Adrenal gland (tissue), 12 donors: ENCODE measurements around the gene POLDIP3. TPM values are rescaled to one million over a fixed set of nuclear protein-coding genes. Genes with fewer than 3 reads are reported as not detected.

Experiments used
- DNase-seq, 7 donors: peaks; one replicate each; pipeline ENCODE4 v3.0.0-alpha.2; 2019 to 2020
- H3K27ac ChIP-seq, 5 donors: fragments of 200-600 bp; sonication (generic) in 4 of 5; 1 replicate in 3 of 5; 2 replicates in 2 of 5; pipeline versions ENCODE4 v1.5.1 to v1.8.0; 2016 to 2020; ENCODE audit warnings: mild to moderate bottlenecking in 1 of 5
- H3K27me3 ChIP-seq: fragments of 200-600 bp; 2 replicates; pipeline ENCODE4 v1.8.0; 2021
- H3K36me3 ChIP-seq, 2 donors: fragments of 200-600 bp; replicated peaks in 1 of 2; 1 replicate in 1 of 2; 2 replicates in 1 of 2; pipeline versions ENCODE4 v1.5.1 to v1.8.0; 2018 to 2022
- H3K4me1 ChIP-seq, 2 donors: fragments of 200-600 bp; replicated peaks in 1 of 2; 1 replicate in 1 of 2; 2 replicates in 1 of 2; pipeline versions ENCODE4 v1.5.1 to v1.8.0; 2018 to 2021
- H3K4me3 ChIP-seq, 4 donors: fragments of 200-600 bp; sonication (generic) in 3 of 4; one replicate each; pipeline ENCODE4 v1.5.1; 2016 to 2018
- H3K9me3 ChIP-seq, 3 donors: fragments of 200-600 bp; sonication (generic) in 1 of 3; replicated peaks in 1 of 3; 1 replicate in 2 of 3; 2 replicates in 1 of 3; pipeline versions ENCODE4 v1.5.1 to v1.8.0; 2016 to 2021
- CTCF ChIP-seq, 6 experiments: fragments of 450-650 bp in 4 of 6; fragments of 200-600 bp in 2 of 6; sonication (generic) in 1 of 6; IDR thresholded peaks; 1 replicate in 5 of 6; 2 replicates in 1 of 6; pipeline versions ENCODE4 v1.5.1 to v1.8.0; 2016 to 2021; ENCODE audit warnings: antibody characterized with exemption in 6 of 6, mild to moderate bottlenecking in 2 of 6, moderate library complexity in 1 of 6
- POLR2A ChIP-seq, 2 donors: fragments of 450-650 bp; IDR thresholded peaks; one replicate each; pipeline ENCODE4 v1.6.1; 2017; ENCODE audit warnings: antibody characterized with exemption in 2 of 2, mild to moderate bottlenecking in 2 of 2, moderate library complexity in 1 of 2
- WGBS, 4 donors: extraction: QIAGEN DNeasy Blood & Tissue Kit in 2 of 4; methylation state at CpG; one replicate each; pipeline versions ENCODE4 v1.1.5 to v1.1.7; 2013 to 2017; 5-methylcytosine and 5-hydroxymethylcytosine counted together
- intact Hi-C, 2 donors: fragments of 100-400 bp; cut with DNase I; formaldehyde crosslinking; loops; one replicate each; pipeline versions ENCODE4 v1.14.1 to v1.15.0; 2022 to 2023
- polyA plus RNA-seq, 3 donors: library from polyadenylated mRNA; stranded (reverse); fragments of 200-250 nt in 2 of 3; fragments of 350-450 nt in 1 of 3; fragmentation: Illumina TruSeq in 1 of 3; extraction: RNeasy Lipid Tissue Mini Kit (QIAGEN cat#74804) in 1 of 3; gene quantifications; one replicate each; pipeline ENCODE4 v1.2.3, GENCODE V29; 2013 to 2014
- total RNA-seq, 9 donors: library from RNA; depleted of rRNA in 4 of 9; stranded (reverse); fragments of >200 nt in 4 of 9; fragments of 120-200 nt in 1 of 9; fragmentation: NEBNext Ultra II Directional in 1 of 9; extraction: Animal tissue kit (Norgen Biotek cat#: 25700) in 1 of 9; gene quantifications; one replicate each; pipeline versions ENCODE4 v1.1.0 to v1.2.4, GENCODE V29; 2013 to 2023
- donor health status: healthy with polysubstance abuse.
- donor health status: Bipolar disorder and iron deficiency.
- donor health status: DM: yes; HTN: yes; CAD: no.
- donor health status: DM: no; HTN: no; CAD: no.
- donor health status: DM: no; HTN: no; CAD: no.
- donor health status: DM: yes; HTN: yes; CAD: no.

Gene POLDIP3
- total and polyA plus RNA-seq, 12 donors = 18.7 to 80.2 (median 45.4) TPM

GRCh38 chr22:42604403-42604802, 10.3 kb downstream of the POLDIP3 start:
- Histone ChIP-seq H3K9me3 (no peaks in the 10 kb centered on the region), H3K36me3 (peaks cover 0 to 33% of the 10 kb centered on the region in 2 donors), H3K4me1 (peaks cover 18 to 46% of the 10 kb centered on the region in 2 donors), H3K27ac (peak overlapping the region in 1 of 5 donors; percentile 48), H3K27me3 (no peaks in the 10 kb centered on the region), H3K4me3 (no peak overlapping the region)
- intact Hi-C loops = no loop called here
- no peak for DNase-seq
- TF ChIP-seq POLR2A (IDR thresholded peaks at IDR 0.05) = no peak
- TF ChIP-seq CTCF (IDR thresholded peaks at IDR 0.05) = no peak
- WGBS, 4 donors = 61 to 94% (median 76%) methylated on average over 2 to 3 of the region's 3 CpGs

GRCh38 chr22:42603427-42603826, 11.3 kb downstream of the POLDIP3 start:
- no peak for DNase-seq
- intact Hi-C loops = no loop called here
- Histone ChIP-seq H3K27ac (peak overlapping the region in 1 of 5 donors; percentile 11), H3K4me1 (peaks cover 11 to 37% of the 10 kb centered on the region in 2 donors), H3K36me3 (peaks cover 0 to 43% of the 10 kb centered on the region in 2 donors), H3K9me3 (no peaks in the 10 kb centered on the region), H3K27me3 (no peaks in the 10 kb centered on the region), H3K4me3 (no peak overlapping the region)
- no peak for TF ChIP-seq CTCF (IDR thresholded peaks at IDR 0.05)
- no peak for TF ChIP-seq POLR2A (IDR thresholded peaks at IDR 0.05)
- 92 to 97% (median 95%) methylated on average over 2 of the region's 2 CpGs for WGBS, 4 donors

GRCh38 chr22:42602470-42602869, 12.2 kb downstream of the POLDIP3 start:
- Histone ChIP-seq H3K36me3 (peaks cover 0 to 52% of the 10 kb centered on the region in 2 donors), H3K9me3 (no peaks in the 10 kb centered on the region), H3K27ac (peak overlapping the region in 2 of 5 donors; percentile 17 to 56), H3K4me3 (no peak overlapping the region), H3K4me1 (peaks cover 8 to 35% of the 10 kb centered on the region in 2 donors), H3K27me3 (no peaks in the 10 kb centered on the region)
- TF ChIP-seq POLR2A (IDR thresholded peaks at IDR 0.05) = no peak
- TF ChIP-seq CTCF (IDR thresholded peaks at IDR 0.05) = no peak
- no peak for DNase-seq
- WGBS, 4 donors = 64 to 79% (median 76%) methylated on average over 2 of the region's 2 CpGs
- intact Hi-C loops = no loop called here

GRCh38 chr22:42601879-42602465, 12.7 kb downstream of the POLDIP3 start:
- Histone ChIP-seq H3K27me3 (no peaks in the 10 kb centered on the region), H3K27ac (peak overlapping the region in 2 of 5 donors; percentile 17 to 56), H3K4me3 (no peak overlapping the region), H3K9me3 (no peaks in the 10 kb centered on the region), H3K4me1 (peaks cover 13 to 38% of the 10 kb centered on the region in 2 donors), H3K36me3 (peaks cover 0 to 57% of the 10 kb centered on the region in 2 donors)
- WGBS, 4 donors = 65 to 70% (median 67%) methylated on average over 6 of the region's 6 CpGs
- DNase-seq = peak in 2 of 7 donors; percentile 37 to 56
- intact Hi-C loops = no loop called here
- TF ChIP-seq POLR2A (IDR thresholded peaks at IDR 0.05) (no peak), CTCF (IDR thresholded peaks at IDR 0.05) (no peak)
